Endothelial cell of umbilical vein (primary cell): ENCODE data around the gene EZR. TPM values are rescaled to one million over a fixed set of nuclear protein-coding genes. Genes with fewer than 3 reads are reported as not detected.

Source experiments
- BruUV-seq: library from RNA; stranded (reverse); fragments of 400-500 nt; replicated peaks from 2 replicates; lab custom pipeline; 2021; lab: Mats Ljungman, UMichigan
- CTCF ChIA-PET: fragments of 300-600, 350-600 bp; sonication (Branson Sonifier 250); formaldehyde crosslinking; loops from one replicate; lab custom pipeline; 2021; ENCODE audit warnings: antibody characterized with exemption, inconsistent platforms; lab: Charles Lee
- POLR2A ChIA-PET: fragments of 300-600, 350-600 bp; sonication (Branson Sonifier 250); formaldehyde crosslinking; loops from one replicate; lab custom pipeline; 2021; ENCODE audit warnings: antibody characterized with exemption, inconsistent platforms; lab: Charles Lee
- DNase-seq: peaks from one replicate; pipeline ENCODE4 v3.0.0-alpha.2; 2011; ENCODE audit warnings: low read depth, low spot score
- FAIRE-seq: peaks from 2 replicates; lab custom pipeline; 2011; peaks lifted over from hg19 to GRCh38; lab: Jason Lieb, UNC
- H2AFZ ChIP-seq: 2 replicates; pipeline ENCODE4 v1.6.0; 2012; ENCODE audit warnings: low read depth, low read length, control low read depth, inconsistent platforms
- H3K27ac ChIP-seq: 2 replicates; pipeline ENCODE4 v1.5.1; 2011; ENCODE audit warnings: low read depth, mild to moderate bottlenecking, control low read depth, low read length, moderate library complexity; ENCODE audit not compliant: insufficient read depth
- H3K27me3 ChIP-seq, 2 experiments: 2 replicates each; pipeline versions ENCODE4 v1.6.0 to v1.6.1; 2011; ENCODE audit warnings: low read length in 2 of 2, mixed read lengths in 1 of 2; ENCODE audit not compliant: control insufficient read depth in 2 of 2, insufficient read depth in 2 of 2
- H3K36me3 ChIP-seq, 2 experiments: 2 replicates in 1 of 2; 3 replicates in 1 of 2; pipeline ENCODE4 v1.5.1; 2011; ENCODE audit warnings: low read length in 2 of 2, mild to moderate bottlenecking in 1 of 2, moderate library complexity in 1 of 2; ENCODE audit not compliant: control insufficient read depth in 2 of 2, insufficient read depth in 2 of 2; ENCODE audit errors: extremely low read depth in 1 of 2
- H3K4me1 ChIP-seq: 3 replicates; pipeline ENCODE4 v1.5.1; 2011; ENCODE audit warnings: mild to moderate bottlenecking, low read length; ENCODE audit not compliant: control insufficient read depth, insufficient read depth; ENCODE audit errors: extremely low read depth
- H3K4me2 ChIP-seq: 2 replicates; pipeline ENCODE4 v1.6.1; 2011; ENCODE audit warnings: low read length, control low read depth, mixed read lengths; ENCODE audit not compliant: insufficient read depth
- H3K4me3 ChIP-seq, 3 experiments: fragments of 200-600 bp in 1 of 3; sonication (generic), shearing (Covaris generic) in 1 of 3; replicated peaks in 1 of 3; 2 replicates each; pipeline ENCODE4 v1.5.1; 2011 to 2016; ENCODE audit warnings: control low read depth in 3 of 3, low read length in 3 of 3, mild to moderate bottlenecking in 2 of 3, inconsistent platforms in 1 of 3, low read depth in 1 of 3, moderate library complexity in 1 of 3; ENCODE audit not compliant: insufficient read depth in 1 of 3
- H3K79me2 ChIP-seq: 2 replicates; pipeline ENCODE4 v1.6.0; 2012; ENCODE audit warnings: low read length, inconsistent platforms; ENCODE audit not compliant: control insufficient read depth, insufficient read depth
- H3K9ac ChIP-seq: replicated peaks from 2 replicates; pipeline ENCODE3; 2011; ENCODE audit warnings: low read length, control low read depth; ENCODE audit not compliant: insufficient read depth; ENCODE audit errors: extremely low read depth
- H3K9me1 ChIP-seq: replicated peaks from 3 replicates; pipeline ENCODE4 v1.6.0; 2011; ENCODE audit warnings: mild to moderate bottlenecking, low read length; ENCODE audit not compliant: control insufficient read depth, insufficient read depth; ENCODE audit errors: extremely low read depth
- H3K9me3 ChIP-seq: replicated peaks from 2 replicates; pipeline ENCODE4 v1.5.1; 2012; ENCODE audit warnings: low read length, inconsistent platforms; ENCODE audit not compliant: control insufficient read depth, insufficient read depth
- H4K20me1 ChIP-seq: replicated peaks from 2 replicates; pipeline ENCODE3; 2011; ENCODE audit warnings: mild to moderate bottlenecking, low read length; ENCODE audit not compliant: control insufficient read depth, insufficient read depth; ENCODE audit errors: extremely low read depth
- CTCF ChIP-seq, 2 donors: IDR thresholded peaks; 1 replicate in 1 of 2; 2 replicates in 1 of 2; pipeline ENCODE4 v1.5.1; 2011; ENCODE audit warnings: low read length in 2 of 2, mild to moderate bottlenecking in 2 of 2, moderate library complexity in 2 of 2, control low read depth in 1 of 2, inconsistent platforms in 1 of 2, low read depth in 1 of 2; ENCODE audit not compliant: insufficient read depth in 1 of 2; ENCODE audit errors: extremely low read depth in 1 of 2
- EZH2 ChIP-seq: IDR thresholded peaks from 2 replicates; pipeline ENCODE4 v1.6.1; 2012; ENCODE audit warnings: borderline replicate concordance, low read depth, mild to moderate bottlenecking, moderate library complexity, low read length, inconsistent platforms; ENCODE audit not compliant: severe bottlenecking
- FOS ChIP-seq: IDR thresholded peaks from 2 replicates; pipeline ENCODE4 v1.6.1; 2011; ENCODE audit warnings: mild to moderate bottlenecking, low read length, moderate library complexity, borderline replicate concordance; ENCODE audit not compliant: insufficient read depth
- GATA2 ChIP-seq: IDR thresholded peaks from 2 replicates; pipeline ENCODE4 v1.7.0; 2011; ENCODE audit warnings: low read depth, mild to moderate bottlenecking, moderate library complexity, mixed read lengths, low read length; ENCODE audit not compliant: insufficient read length, insufficient read depth
- JUN ChIP-seq: IDR thresholded peaks from 2 replicates; pipeline ENCODE4 v1.6.1; 2011; ENCODE audit warnings: borderline replicate concordance, low read depth; ENCODE audit not compliant: insufficient read length, insufficient read depth
- MAX ChIP-seq: IDR thresholded peaks from 2 replicates; pipeline ENCODE4 v1.6.1; 2011; ENCODE audit not compliant: insufficient read depth, insufficient read length
- MYC ChIP-seq: IDR thresholded peaks from one replicate; pipeline ENCODE4 v1.6.1; 2011; ENCODE audit warnings: mild to moderate bottlenecking, low read depth, low read length
- POLR2A ChIP-seq: IDR thresholded peaks from 2 replicates; pipeline ENCODE4 v1.6.1; 2012; ENCODE audit warnings: low read depth, mild to moderate bottlenecking, control low read depth, low read length
- POLR2AphosphoS5 ChIP-seq: IDR thresholded peaks from 2 replicates; pipeline ENCODE4 v1.6.1; 2012; ENCODE audit warnings: low read depth, mild to moderate bottlenecking, control low read depth, low read length, moderate library complexity; ENCODE audit not compliant: insufficient read depth
- dilution Hi-C: fragments of 300-500 bp; cut with MboI; formaldehyde crosslinking; loops from one replicate; pipeline ENCODE4 v1.15.0; 2019; ENCODE audit warnings: low sequenced_read_pairs; ENCODE audit not compliant: extremely low pct_ligation_motif_present
- intact Hi-C: fragments of 100-400 bp; cut with micrococcal nuclease; formaldehyde crosslinking; loops from one replicate; pipeline ENCODE4 v1.10.0; 2022
- polyA plus RNA-seq, 4 experiments: library from polyadenylated mRNA; depleted of rRNA in 3 of 4; stranded (reverse) in 3 of 4; unstranded in 1 of 4; fragments of >200 nt; gene quantifications; 2 replicates each; pipeline versions ENCODE4 v1.2.1 to v1.2.3, GENCODE V29; 2011 to 2012; ENCODE audit warnings: missing spikeins in 1 of 4
- total RNA-seq: library from RNA; stranded (reverse); gene quantifications from 2 replicates; pipeline ENCODE4 v1.2.3, GENCODE V29; 2021

Gene EZR
- total and polyA plus RNA-seq, 2 donors (not counting 3 experiments of a cell fraction or from before 2014, with no cell fraction given) = 58.5 to 108 TPM

GRCh38 chr6:158854214-158855101 lies 35.3 kb upstream of the EZR start:
- intact Hi-C loops = loop anchor here (1.0 kb wide), 1 partner anchor 15 kb away; no protein-coding TSS in a partner anchor
- POLR2A ChIA-PET = no interaction called here
- peaks cover 24% of the 10 kb centered on the region for H3K4me1 ChIP-seq
- FAIRE-seq = peak; percentile 62
- H3K9me3 ChIP-seq = no peaks in the 10 kb centered on the region
- H3K79me2 ChIP-seq = no peaks in the 10 kb centered on the region
- CTCF ChIA-PET = no interaction called here
- H3K36me3 ChIP-seq = no peaks in the 10 kb centered on the region
- no peaks in the 10 kb centered on the region for H3K27me3 ChIP-seq
- BruUV-seq = no TSS peak
- TF ChIP-seq EZH2 = no peak
- TF ChIP-seq MYC = no peak
- no peak for TF ChIP-seq MAX
- no peak for TF ChIP-seq CTCF (IDR thresholded peaks at IDR 0.05; ENCODE audit: extremely low read depth in 1 of 2, insufficient read depth in 1 of 2, low read depth in 1 of 2, low read length in 2 of 2)
- no peak for TF ChIP-seq POLR2A
- no peak for TF ChIP-seq POLR2AphosphoS5
- TF ChIP-seq JUN = no peak
- TF ChIP-seq FOS = peak; percentile 47
- TF ChIP-seq GATA2 = peak; percentile 63
- peak; percentile 15 for DNase-seq
- peak overlapping the region; percentile 14 for H3K27ac ChIP-seq
- H3K9ac ChIP-seq = peak overlapping the region; percentile 22
- no peaks in the 10 kb centered on the region for H3K9me1 ChIP-seq
- no peak overlapping the region for H3K4me3 ChIP-seq
- H2AFZ ChIP-seq = peak overlapping the region; percentile 81
- no peaks in the 10 kb centered on the region for H4K20me1 ChIP-seq
- dilution Hi-C loops = no loop called here
- H3K4me2 ChIP-seq = no peak overlapping the region
